VCaP (cell line): ENCODE data around the gene GRM7.

Experiments
- H3K27ac ChIP-seq: fragments of 450-650 bp; 2 replicates; pipeline ENCODE4 v1.5.1; 2017
- CTCF ChIP-seq: fragments of 450-650 bp; conservative IDR thresholded peaks from 2 replicates; pipeline ENCODE4 v1.5.1; 2017; ENCODE audit warnings: mild to moderate bottlenecking, moderate library complexity

Gene GRM7

GRCh38 chr3:7498715-7499114, 637.8 kb downstream of the GRM7 start:
- no peak overlapping the region for H3K27ac ChIP-seq
- TF ChIP-seq CTCF = no peak

- no peak overlapping the region for H3K27ac ChIP-seq
- no peak for TF ChIP-seq CTCF
Observed at GRCh38 chr3:7503431-7503830, 642.5 kb downstream of the GRM7 start.

GRCh38 chr3:7504886-7505775, 644.2 kb downstream of the GRM7 start:
- TF ChIP-seq CTCF = no peak
- H3K27ac ChIP-seq = no peak overlapping the region

GRCh38 chr3:7506606-7507180, 645.8 kb downstream of the GRM7 start:
- no peak for TF ChIP-seq CTCF
- H3K27ac ChIP-seq = no peak overlapping the region

- no peak for TF ChIP-seq CTCF
- H3K27ac ChIP-seq = no peak overlapping the region
Observed at GRCh38 chr3:7508821-7509220, 647.9 kb downstream of the GRM7 start.

- TF ChIP-seq CTCF = no peak
- H3K27ac ChIP-seq = no peak overlapping the region
Observed at GRCh38 chr3:7512048-7512447, 651.1 kb downstream of the GRM7 start.

GRCh38 chr3:7518026-7518425, 657.1 kb downstream of the GRM7 start:
- no peak overlapping the region for H3K27ac ChIP-seq
- TF ChIP-seq CTCF = no peak
